ENCODE data around the gene ZNF407. TPM values are rescaled to one million over a fixed set of nuclear protein-coding genes. Genes with fewer than 3 reads are reported as not detected.

ZNF407 gene
- total and polyA plus RNA-seq, 2 experiments from 2014 or later = 2.1 to 10.4 TPM

GRCh38 chr18:74880706-74881278 is 283.1 kb downstream of the ZNF407 start:
- Histone ChIP-seq H4K20me1 (replicated peaks; ENCODE audit: insufficient read depth) (no peaks in the 10 kb centered on the region), H2AFZ (no peak overlapping the region), H3K36me3 (ENCODE audit: insufficient read depth) (no peaks in the 10 kb centered on the region), H3K4me1 (ENCODE audit: insufficient read depth) (no peaks in the 10 kb centered on the region), H3K27ac (ENCODE audit: low read depth) (no peak overlapping the region), H3K79me2 (replicated peaks; ENCODE audit: insufficient read depth) (no peaks in the 10 kb centered on the region), H3K9me2 (ENCODE audit: insufficient read depth) (no peaks in the 10 kb centered on the region), H3K4me2 (no peak overlapping the region), H3K27me3 (ENCODE audit: insufficient read depth) (no peaks in the 10 kb centered on the region), H3K4me3 (no peak overlapping the region), H3F3A (replicated peaks; ENCODE audit: low read depth) (no peaks in the 10 kb centered on the region)
- peaks cover 2% of the 10 kb centered on the region; the same call in 1 of the 3 replicates for H3K4me1 Mint-ChIP-seq
- peaks cover 3% of the 10 kb centered on the region for H3K27me3 Mint-ChIP-seq (ENCODE audit: insufficient read depth, low read depth, poor library complexity)
- H3K36me3 Mint-ChIP-seq (ENCODE audit: low read depth) = peaks cover 3% of the 10 kb centered on the region; the same call in 2 of the 3 replicates
- no peak overlapping the region for H3K27ac Mint-ChIP-seq
- no peak for DNase-seq (ENCODE audit: low spot score)
- H3K4me3 Mint-ChIP-seq = no peak overlapping the region
- TF ChIP-seq EZH2 (IDR thresholded peaks at IDR 0.05; ENCODE audit: low read depth, unreplicated experiment) (no peak), ZNF331 (CRISPR knock-in tag; IDR thresholded peaks at IDR 0.05; ENCODE audit: low read depth) (no peak), ETS1 (IDR thresholded peaks at IDR 0.05) (no peak), POLR2AphosphoS5 (IDR thresholded peaks at IDR 0.05; ENCODE audit: low read depth) (no peak), ZNF114 (CRISPR knock-in tag; IDR thresholded peaks at IDR 0.05) (no peak), STAT1 (IDR thresholded peaks at IDR 0.05; ENCODE audit: unreplicated experiment) (no peak), EZH2phosphoT487 (IDR thresholded peaks at IDR 0.05; ENCODE audit: unreplicated experiment) (no peak), JUNB (IDR thresholded peaks at IDR 0.05; ENCODE audit: unreplicated experiment) (no peak), NANOG (IDR thresholded peaks at IDR 0.05; ENCODE audit: borderline replicate concordance) (no peak), ZNF462 (CRISPR knock-in tag; IDR thresholded peaks at IDR 0.05) (no peak)
- TF ChIP-seq, protein P1, sequence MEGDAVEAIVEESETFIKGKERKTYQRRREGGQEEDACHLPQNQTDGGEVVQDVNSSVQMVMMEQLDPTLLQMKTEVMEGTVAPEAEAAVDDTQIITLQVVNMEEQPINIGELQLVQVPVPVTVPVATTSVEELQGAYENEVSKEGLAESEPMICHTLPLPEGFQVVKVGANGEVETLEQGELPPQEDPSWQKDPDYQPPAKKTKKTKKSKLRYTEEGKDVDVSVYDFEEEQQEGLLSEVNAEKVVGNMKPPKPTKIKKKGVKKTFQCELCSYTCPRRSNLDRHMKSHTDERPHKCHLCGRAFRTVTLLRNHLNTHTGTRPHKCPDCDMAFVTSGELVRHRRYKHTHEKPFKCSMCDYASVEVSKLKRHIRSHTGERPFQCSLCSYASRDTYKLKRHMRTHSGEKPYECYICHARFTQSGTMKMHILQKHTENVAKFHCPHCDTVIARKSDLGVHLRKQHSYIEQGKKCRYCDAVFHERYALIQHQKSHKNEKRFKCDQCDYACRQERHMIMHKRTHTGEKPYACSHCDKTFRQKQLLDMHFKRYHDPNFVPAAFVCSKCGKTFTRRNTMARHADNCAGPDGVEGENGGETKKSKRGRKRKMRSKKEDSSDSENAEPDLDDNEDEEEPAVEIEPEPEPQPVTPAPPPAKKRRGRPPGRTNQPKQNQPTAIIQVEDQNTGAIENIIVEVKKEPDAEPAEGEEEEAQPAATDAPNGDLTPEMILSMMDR (conservative IDR thresholded peaks at IDR 0.05; ENCODE audit: low read depth in 2 of 2) = no peak
- H3K9me3 Mint-ChIP-seq = no peaks in the 10 kb centered on the region
- no peak for ATAC-seq
